ENCODE results near the gene POLRMT.

POLRMT gene

DNA sequence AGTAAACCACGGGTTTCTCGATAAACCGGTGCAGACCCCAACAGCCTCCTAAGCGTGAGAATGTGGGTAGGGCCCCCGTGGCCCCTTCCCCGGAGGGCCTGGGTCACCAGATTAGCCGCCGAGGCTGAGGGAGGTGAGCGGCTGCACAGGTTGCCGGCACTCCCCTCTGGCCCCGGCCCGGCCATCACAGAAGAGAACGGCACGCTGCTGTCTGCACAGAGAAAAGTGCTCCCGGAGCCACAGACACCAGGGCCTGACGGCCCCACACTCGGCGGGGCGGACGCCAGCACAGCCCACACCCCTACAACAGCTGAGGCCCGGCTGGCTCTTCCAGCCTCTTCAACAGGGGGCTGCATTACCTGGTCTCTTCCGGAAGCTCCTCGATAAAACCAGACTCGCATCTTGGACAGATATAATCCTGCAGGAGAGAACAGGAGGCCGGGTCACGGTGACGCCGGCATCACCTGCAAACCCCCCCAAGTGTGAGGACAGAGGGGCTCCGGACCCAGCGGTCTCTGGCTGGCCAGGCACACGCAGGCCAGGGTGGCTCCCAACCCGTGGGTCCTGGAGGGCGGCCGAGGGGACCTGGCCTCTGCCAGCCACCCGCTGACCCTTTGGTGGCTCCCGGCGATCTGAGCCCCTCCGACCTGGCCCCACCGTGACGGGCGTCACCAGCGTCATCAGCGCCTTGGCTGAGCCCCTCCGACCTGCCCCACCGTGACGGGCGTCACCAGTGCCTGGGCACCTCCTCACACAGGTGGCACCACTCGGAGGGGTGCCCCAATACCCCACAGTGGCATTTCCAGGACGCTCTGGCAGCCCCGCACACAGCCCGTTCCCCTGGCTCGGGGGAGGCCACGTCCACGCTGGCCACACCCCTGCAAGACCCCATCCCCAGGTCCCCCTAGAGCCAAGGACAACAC lies 19.4 kb upstream of the POLRMT start:
- CTCF ChIA-PET, result no interaction called here
- H3K4me3 ChIP-seq (ENCODE audit: low read depth, low read length), result no peak overlapping the region
- DNase-seq (ENCODE audit: low read depth, low spot score), result no peak
- POLR2A ChIA-PET, result no interaction called here
- TF ChIP-seq, protein P1, sequence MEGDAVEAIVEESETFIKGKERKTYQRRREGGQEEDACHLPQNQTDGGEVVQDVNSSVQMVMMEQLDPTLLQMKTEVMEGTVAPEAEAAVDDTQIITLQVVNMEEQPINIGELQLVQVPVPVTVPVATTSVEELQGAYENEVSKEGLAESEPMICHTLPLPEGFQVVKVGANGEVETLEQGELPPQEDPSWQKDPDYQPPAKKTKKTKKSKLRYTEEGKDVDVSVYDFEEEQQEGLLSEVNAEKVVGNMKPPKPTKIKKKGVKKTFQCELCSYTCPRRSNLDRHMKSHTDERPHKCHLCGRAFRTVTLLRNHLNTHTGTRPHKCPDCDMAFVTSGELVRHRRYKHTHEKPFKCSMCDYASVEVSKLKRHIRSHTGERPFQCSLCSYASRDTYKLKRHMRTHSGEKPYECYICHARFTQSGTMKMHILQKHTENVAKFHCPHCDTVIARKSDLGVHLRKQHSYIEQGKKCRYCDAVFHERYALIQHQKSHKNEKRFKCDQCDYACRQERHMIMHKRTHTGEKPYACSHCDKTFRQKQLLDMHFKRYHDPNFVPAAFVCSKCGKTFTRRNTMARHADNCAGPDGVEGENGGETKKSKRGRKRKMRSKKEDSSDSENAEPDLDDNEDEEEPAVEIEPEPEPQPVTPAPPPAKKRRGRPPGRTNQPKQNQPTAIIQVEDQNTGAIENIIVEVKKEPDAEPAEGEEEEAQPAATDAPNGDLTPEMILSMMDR (IDR thresholded peaks at IDR 0.05; ENCODE audit: insufficient read depth, low read length, missing control alignments), result no peak

DNA sequence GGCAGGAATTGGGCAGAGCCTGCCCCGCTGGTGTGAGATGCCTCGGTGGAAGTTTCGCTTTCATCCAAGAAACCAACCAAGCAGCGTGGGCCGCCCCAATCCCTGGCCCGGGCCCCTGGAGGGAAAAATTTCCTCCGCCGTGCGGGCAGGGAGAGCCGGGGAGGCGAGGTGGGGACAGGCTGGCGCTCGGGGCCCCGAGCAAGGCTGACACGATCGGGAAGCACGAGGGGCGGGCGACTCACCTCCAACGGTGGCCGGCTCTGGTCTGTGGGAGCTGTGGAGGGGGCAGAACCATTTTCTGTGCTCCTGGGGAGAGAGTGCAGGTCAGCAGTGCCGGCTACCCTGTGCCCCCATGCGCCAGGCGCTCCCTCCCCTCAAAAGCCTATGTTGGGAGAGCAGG lies 18.7 kb upstream of the POLRMT start:
- no peak for DNase-seq (ENCODE audit: low read depth, low spot score)
- TF ChIP-seq, protein P1 (IDR thresholded peaks at IDR 0.05; ENCODE audit: insufficient read depth, low read length, missing control alignments), result no peak
- POLR2A ChIA-PET, result no interaction called here
- CTCF ChIA-PET, result no interaction called here
- H3K4me3 ChIP-seq (ENCODE audit: low read depth, low read length), result no peak overlapping the region

DNA sequence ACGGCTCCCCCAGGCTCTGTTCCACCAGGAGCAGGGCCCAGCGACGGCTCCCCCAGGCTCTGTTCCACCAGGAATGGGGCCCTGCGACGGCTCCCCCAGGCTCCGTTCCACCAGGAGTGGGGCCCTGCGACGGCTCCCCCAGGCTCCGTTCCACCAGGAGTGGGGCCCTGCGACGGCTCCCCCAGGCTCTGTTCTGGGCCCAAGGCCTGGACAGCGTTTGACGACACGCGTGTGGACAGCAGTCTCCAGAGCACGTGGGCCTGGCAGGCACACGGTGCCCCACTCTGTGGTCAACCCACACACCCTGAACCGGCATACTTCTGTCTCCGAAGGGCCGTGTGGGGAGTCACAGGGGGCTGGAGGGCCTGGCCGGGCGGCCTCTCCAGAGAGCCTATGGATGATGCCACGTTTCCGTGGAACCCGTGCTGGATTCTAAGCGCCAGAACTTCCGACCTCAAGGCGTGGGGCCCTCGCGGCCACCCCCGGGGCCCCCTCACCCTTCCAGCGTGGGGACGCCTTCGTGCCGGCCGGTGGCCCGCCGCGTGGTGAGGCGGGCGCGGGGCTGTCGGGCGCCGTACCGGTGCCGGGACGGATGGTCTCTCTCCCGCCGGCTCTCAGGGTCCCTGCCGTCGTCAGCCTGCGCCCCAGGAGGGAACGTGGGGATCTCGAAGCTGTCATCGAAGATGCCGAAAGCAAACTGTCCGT lies 17.9 kb upstream of the POLRMT start:
- TF ChIP-seq, protein P1 (IDR thresholded peaks at IDR 0.05; ENCODE audit: insufficient read depth, low read length, missing control alignments), result no peak
- POLR2A ChIA-PET, result no interaction called here
- CTCF ChIA-PET, result no interaction called here

DNA sequence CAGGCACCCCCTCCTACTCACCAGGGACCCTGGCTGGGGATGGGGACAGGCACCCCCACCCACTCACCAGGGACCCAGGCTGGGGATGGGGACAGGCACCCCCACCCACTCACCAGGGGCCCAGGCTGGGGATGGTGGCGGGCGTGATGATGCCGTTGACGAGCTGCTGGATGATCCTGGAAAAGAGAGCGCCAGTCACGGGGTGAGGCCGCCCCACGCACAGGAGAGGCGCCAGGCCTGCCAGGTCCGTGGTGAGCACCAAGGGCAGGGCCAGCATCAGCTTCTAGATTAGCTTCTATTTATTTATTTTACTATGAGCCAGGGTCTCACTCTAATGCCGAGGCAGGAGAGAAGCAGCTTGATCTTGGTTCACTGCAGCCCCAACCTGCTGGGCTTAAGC lies 16.8 kb upstream of the POLRMT start:
- POLR2A ChIA-PET, result no interaction called here

More for the DNA sequence above, 17.9 kb upstream of the POLRMT start:
- no peak overlapping the region for H3K4me3 ChIP-seq (ENCODE audit: low read depth, low read length)
- DNase-seq (ENCODE audit: low read depth, low spot score), result no peak

DNA sequence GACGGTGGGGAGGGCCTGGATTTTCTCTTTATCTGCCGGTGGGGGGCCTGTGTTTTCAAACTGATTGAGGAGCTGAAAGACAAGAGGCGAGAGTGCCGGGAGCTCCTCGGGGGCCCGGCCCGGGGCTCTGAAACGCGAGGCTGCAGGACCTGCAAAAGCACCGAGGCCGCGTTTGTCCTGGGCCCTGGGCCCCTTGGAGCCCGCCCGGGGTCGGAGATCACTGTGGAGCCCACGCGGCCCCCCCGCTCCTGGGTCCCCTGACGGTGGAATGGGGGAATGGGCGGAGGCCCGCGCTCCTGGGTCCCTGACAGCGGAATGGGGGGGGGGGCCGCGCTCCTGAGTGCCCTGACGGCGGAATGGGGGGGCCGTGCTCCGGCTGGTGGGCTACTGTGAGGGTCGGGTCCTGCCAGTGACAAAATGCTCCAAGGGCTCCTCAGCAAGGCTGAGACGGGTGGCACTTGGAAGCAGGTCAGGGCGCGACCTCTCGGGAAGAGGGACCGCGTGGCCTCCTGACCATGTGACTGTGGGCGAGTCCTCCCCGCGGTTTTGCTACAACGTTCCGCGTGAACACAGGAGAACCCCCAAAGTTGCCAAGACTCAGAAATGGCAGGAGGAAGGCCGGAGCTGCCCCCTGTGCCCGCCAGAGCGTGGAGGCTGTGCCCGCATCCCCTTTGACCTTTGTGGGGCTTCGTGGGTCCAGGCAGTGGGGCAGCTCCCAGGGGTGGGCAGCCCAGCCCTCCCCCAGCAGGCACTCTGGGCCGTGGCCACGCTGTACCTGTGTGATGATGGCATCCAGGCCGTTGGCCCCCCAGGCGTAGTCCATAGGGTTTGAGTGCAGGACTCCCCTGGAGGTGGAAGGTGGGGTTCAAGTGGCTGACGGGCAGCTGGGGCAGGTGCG lies 15.8 kb upstream of the POLRMT start:
- H3K4me3 ChIP-seq (ENCODE audit: low read depth, low read length), result no peak overlapping the region
- DNase-seq (ENCODE audit: low read depth, low spot score), result no peak
- ChIA-PET POLR2A (no interaction called here), CTCF (interaction anchor here (1.4 kb wide), 1 partner anchor 9 kb away, joined by 3 read pairs; the partner anchor contains the start of gene FGF22)
- TF ChIP-seq, protein P1 (IDR thresholded peaks at IDR 0.05; ENCODE audit: insufficient read depth, low read length, missing control alignments), result no peak

More for the DNA sequence above, 16.8 kb upstream of the POLRMT start:
- H3K4me3 ChIP-seq (ENCODE audit: low read depth, low read length), result no peak overlapping the region
- TF ChIP-seq, protein P1 (IDR thresholded peaks at IDR 0.05; ENCODE audit: insufficient read depth, low read length, missing control alignments), result no peak
- CTCF ChIA-PET, result interaction anchor here (0.6 to 1.4 kb wide), 3 partner anchors 10 to 84 kb away, joined by 3 read pairs; partner anchors contain the start of gene FGF22
- no peak for DNase-seq (ENCODE audit: low read depth, low spot score)
